GM06990 (cell line): ENCODE data around the gene GLI1.
"Not testable (repeated sequence)": the region's sequence is repeated elsewhere in the genome, so short reads cannot be mapped to it uniquely, and the experiment has no call there.

Experiments used
- DNase-seq: peaks from one replicate; pipeline ENCODE4 v3.0.0-alpha.2; 2011; ENCODE audit not compliant: insufficient read length; ENCODE audit errors: extremely low read depth
- H3K27me3 ChIP-seq: replicated peaks from 2 replicates; pipeline ENCODE4 v1.6.0; 2011; ENCODE audit warnings: low read length; ENCODE audit not compliant: control insufficient read depth, insufficient read depth
- H3K36me3 ChIP-seq: 2 replicates; pipeline ENCODE4 v1.5.1; 2011; ENCODE audit warnings: low read length; ENCODE audit not compliant: control insufficient read depth, insufficient read depth
- H3K4me3 ChIP-seq: replicated peaks from 2 replicates; pipeline ENCODE4 v1.5.1; 2011; ENCODE audit warnings: low read depth, mild to moderate bottlenecking, control low read depth, low read length
- CTCF ChIP-seq: IDR thresholded peaks from 2 replicates; pipeline ENCODE4 v1.5.1; 2011; ENCODE audit warnings: low read length, control low read depth, mild to moderate bottlenecking, inconsistent platforms; ENCODE audit not compliant: insufficient read depth, poor library complexity, severe bottlenecking

The GLI1 gene

GRCh38 chr12:57438400-57438799 lies 21.2 kb upstream of the GLI1 start:
- H3K36me3 ChIP-seq, result no peaks in the 10 kb centered on the region
- no peak for TF ChIP-seq CTCF
- H3K4me3 ChIP-seq, result no peak overlapping the region
- no peak for DNase-seq
- no peaks in the 10 kb centered on the region for H3K27me3 ChIP-seq

GRCh38 chr12:57439762-57440266 lies 19.8 kb upstream of the GLI1 start:
- no peak for DNase-seq
- TF ChIP-seq CTCF, result no peak
- Histone ChIP-seq H3K4me3 (no peak overlapping the region), H3K27me3 (no peaks in the 10 kb centered on the region; the same call in 1 of the 2 replicates), H3K36me3 (no peaks in the 10 kb centered on the region)

- not testable (repeated sequence) for H3K4me3 ChIP-seq
These were observed 18.2 kb upstream of the GLI1 start for GRCh38 chr12:57441393-57441792.

GRCh38 chr12:57441846-57442427 lies 17.6 kb upstream of the GLI1 start:
- no peaks in the 10 kb centered on the region; the same call in 1 of the 2 replicates for H3K27me3 ChIP-seq
- DNase-seq, result no peak
- no peaks in the 10 kb centered on the region for H3K36me3 ChIP-seq
- H3K4me3 ChIP-seq, result no peak overlapping the region
- TF ChIP-seq CTCF, result no peak

More at GRCh38 chr12:57441393-57441792, 18.2 kb upstream of the GLI1 start:
- H3K27me3 ChIP-seq, DNase-seq, H3K36me3 ChIP-seq: not testable (repeated sequence)

GRCh38 chr12:57444337-57444736 lies 15.2 kb upstream of the GLI1 start:
- not testable (repeated sequence) for H3K4me3 ChIP-seq, H3K36me3 ChIP-seq, H3K27me3 ChIP-seq, DNase-seq

GRCh38 chr12:57444744-57445143 lies 14.8 kb upstream of the GLI1 start:
- TF ChIP-seq CTCF, result no peak
- Histone ChIP-seq H3K4me3 (no peak overlapping the region), H3K27me3 (no peaks in the 10 kb centered on the region; the same call in 1 of the 2 replicates), H3K36me3 (no peaks in the 10 kb centered on the region)
- no peak for DNase-seq
